HepG2 (cell line): Measurements from ENCODE around the gene NOXRED1. TPM values are rescaled to one million over a fixed set of nuclear protein-coding genes. Genes with fewer than 3 reads are reported as not detected.

Source experiments
- CEBPG ChIP-seq: IDR thresholded peaks from 2 replicates; pipeline ENCODE4 v1.6.1; 2016
- ERF ChIP-seq: IDR thresholded peaks from 2 replicates; pipeline ENCODE4 v1.6.1; 2018; ENCODE audit warnings: missing biosample characterization, missing genetic modification reagents
- GATAD2A ChIP-seq: IDR thresholded peaks from 2 replicates; pipeline ENCODE4 v1.6.1; 2016
- HNF4G ChIP-seq, 2 experiments: sonication (generic) in 1 of 2; formaldehyde crosslinking in 1 of 2; IDR thresholded peaks; 2 replicates each; pipeline versions ENCODE4 v1.4.0 to v1.6.1; 2011 to 2020; ENCODE audit warnings: borderline replicate concordance in 2 of 2, low read depth in 2 of 2, mild to moderate bottlenecking in 2 of 2, low read length in 1 of 2, missing genetic modification reagents in 1 of 2, moderate library complexity in 1 of 2
- KLF12 ChIP-seq: sonication (generic); formaldehyde crosslinking; IDR thresholded peaks from 2 replicates; pipeline ENCODE4 v1.4.0; 2020; ENCODE audit warnings: missing genetic modification reagents, borderline replicate concordance
- KLF15 ChIP-seq: sonication (generic); formaldehyde crosslinking; IDR thresholded peaks from 2 replicates; pipeline ENCODE4 v1.8.1; 2023; ENCODE audit warnings: borderline replicate concordance, mild to moderate bottlenecking, inconsistent platforms, missing genetic modification reagents, mixed read lengths
- POLR2AphosphoS5 ChIP-seq: IDR thresholded peaks from 2 replicates; pipeline ENCODE4 v1.6.1; 2012; ENCODE audit warnings: low read depth, low read length
- RFXANK ChIP-seq: IDR thresholded peaks from 2 replicates; pipeline ENCODE4 v1.6.1; 2016
- XRCC5 ChIP-seq: fragments of 200-400 bp; formaldehyde crosslinking; optimal IDR thresholded peaks from 2 replicates; pipeline ENCODE3; 2017; ENCODE audit warnings: mild to moderate bottlenecking, low read length
- ZBTB4 ChIP-seq: sonication (generic); formaldehyde crosslinking; IDR thresholded peaks from 2 replicates; pipeline ENCODE4 v1.4.0; 2020; ENCODE audit warnings: missing genetic modification reagents, mild to moderate bottlenecking, borderline replicate concordance
- ZBTB40 ChIP-seq, 2 experiments: fragments of 450-650 bp in 1 of 2; sonication (generic) in 1 of 2; formaldehyde crosslinking in 1 of 2; IDR thresholded peaks; 2 replicates each; pipeline versions ENCODE4 v1.6.1 to v1.8.0; 2016 to 2022; ENCODE audit warnings: antibody characterized with exemption in 1 of 2, mild to moderate bottlenecking in 1 of 2, missing genetic modification reagents in 1 of 2
- ZKSCAN8 ChIP-seq: IDR thresholded peaks from 2 replicates; pipeline ENCODE4 v1.6.1; 2016; ENCODE audit warnings: borderline replicate concordance, missing genetic modification reagents, missing compliant biosample characterization
- ZNF33B ChIP-seq: sonication (generic); formaldehyde crosslinking; IDR thresholded peaks from 2 replicates; pipeline ENCODE4 v1.5.1; 2020; ENCODE audit warnings: mild to moderate bottlenecking, missing genetic modification reagents
- ZNF503 ChIP-seq: sonication (generic); formaldehyde crosslinking; IDR thresholded peaks from 2 replicates; pipeline ENCODE4 v1.4.0; 2020; ENCODE audit warnings: missing genetic modification reagents
- ZNF597 ChIP-seq: sonication (generic); formaldehyde crosslinking; IDR thresholded peaks from 2 replicates; pipeline ENCODE4 v1.5.0; 2020; ENCODE audit warnings: missing genetic modification reagents
- polyA plus RNA-seq, 8 experiments: library from polyadenylated mRNA; depleted of rRNA in 3 of 8; stranded (reverse) in 7 of 8; unstranded in 1 of 8; fragments of >200 nt; fragmentation: Illumina TruSeq in 4 of 8; extraction: Trizol in 4 of 8; gene quantifications; 2 replicates each; pipeline versions ENCODE4 v1.2.1 to v1.2.3, GENCODE V29; 2011 to 2016; ENCODE audit warnings: low read depth in 4 of 8, missing spikeins in 1 of 8, mixed read lengths in 1 of 8; ENCODE audit not compliant: insufficient read depth in 1 of 8
- total RNA-seq, 5 experiments: library from RNA; depleted of rRNA; stranded (reverse); fragments of >200 nt; fragmentation: Illumina TruSeq; extraction: Trizol; gene quantifications; 2 replicates each; pipeline ENCODE4 v1.2.3, GENCODE V29; 2016; ENCODE audit warnings: low read depth in 1 of 5

Gene NOXRED1
- total and polyA plus RNA-seq, 2 of the 13 experiments (the other 11 are each of a cell fraction or from before 2014, with no cell fraction given) = 0.24 to 0.41 TPM

GRCh38 chr14:77469067-77469505, 45.8 kb upstream of the NOXRED1 start (continued):
- no peak for TF ChIP-seq ZBTB40 (IDR thresholded peaks at IDR 0.05)
- no peak for TF ChIP-seq ZBTB40 (CRISPR knock-in tag; IDR thresholded peaks at IDR 0.05)
- TF ChIP-seq ZNF33B = no peak
- no peak for TF ChIP-seq KLF12 (CRISPR knock-in tag)
- no peak for TF ChIP-seq KLF15 (CRISPR knock-in tag)
- peak; percentile 68 for TF ChIP-seq CEBPG
- TF ChIP-seq POLR2AphosphoS5 = peak; percentile 27
- no peak for TF ChIP-seq ZNF503 (CRISPR knock-in tag)
- TF ChIP-seq ZKSCAN8 (CRISPR knock-in tag) = no peak
- no peak for TF ChIP-seq ERF (CRISPR knock-in tag)
- peak; percentile 53; the same call in 1 of the 2 replicates for TF ChIP-seq ZBTB4 (CRISPR knock-in tag)
- TF ChIP-seq ZNF597 (CRISPR knock-in tag) = no peak
- no peak for TF ChIP-seq XRCC5
- no peak for TF ChIP-seq RFXANK (CRISPR knock-in tag)
- TF ChIP-seq GATAD2A (CRISPR knock-in tag) = peak; percentile 39; the same call in 1 of the 2 replicates
- no peak for TF ChIP-seq HNF4G (IDR thresholded peaks at IDR 0.05; ENCODE audit: borderline replicate concordance, low read depth, low read length)
- TF ChIP-seq HNF4G (CRISPR knock-in tag; IDR thresholded peaks at IDR 0.05; ENCODE audit: borderline replicate concordance, low read depth) = no peak
